Measurements from ENCODE around the gene ITIH5.

- TF ChIP-seq POLR2A (IDR thresholded peaks at IDR 0.05; ENCODE audit: low read length), result no peak
- no peak for TF ChIP-seq GATA1 (IDR thresholded peaks at IDR 0.05; ENCODE audit: low read depth, low read length)
These were observed 43.8 kb downstream of the ITIH5 start for GRCh38 chr10:7622969-7623368.
